Nephron (organoid): ENCODE data around the gene SMYD3.

Experiments used
- H3K27ac Mint-ChIP-seq, 3 experiments: 2 replicates each; pipeline ENCODE4 v1.8.0; 2020; ENCODE audit warnings: mixed read lengths in 3 of 3, mild to moderate bottlenecking in 2 of 3, moderate library complexity in 1 of 3
- H3K27me3 Mint-ChIP-seq: 2 replicates; pipeline ENCODE4 v1.8.0; 2021; ENCODE audit warnings: low read depth, mild to moderate bottlenecking, moderate library complexity, mixed read lengths
- H3K36me3 Mint-ChIP-seq: 2 replicates; pipeline ENCODE4 v1.8.0; 2020; ENCODE audit warnings: low read depth, mixed read lengths
- H3K4me1 Mint-ChIP-seq: 2 replicates; pipeline ENCODE4 v1.8.0; 2020; ENCODE audit warnings: mixed read lengths
- H3K4me3 Mint-ChIP-seq, 3 experiments: 2 replicates each; pipeline ENCODE4 v1.8.0; 2020; ENCODE audit warnings: mild to moderate bottlenecking in 3 of 3, mixed read lengths in 3 of 3, moderate library complexity in 2 of 3
- H3K9me3 Mint-ChIP-seq: 2 replicates; pipeline ENCODE4 v1.8.0; 2020; ENCODE audit warnings: mixed read lengths
- CTCF ChIP-seq, 3 experiments: fragments of 200-600 bp; sonication (generic); IDR thresholded peaks; one replicate each; pipeline ENCODE4 v1.5.0; 2021; ENCODE audit warnings: antibody characterized with exemption in 3 of 3; ENCODE audit not compliant: unreplicated experiment in 3 of 3

The SMYD3 gene

GRCh38 chr1:246293366-246294121 lies 213.5 kb downstream of the SMYD3 start:
- no peak overlapping the region for H3K4me3 Mint-ChIP-seq
- H3K27ac Mint-ChIP-seq = no peak overlapping the region
- no peaks in the 10 kb centered on the region for H3K36me3 Mint-ChIP-seq
- H3K4me1 Mint-ChIP-seq = peaks cover 17% of the 10 kb centered on the region
- TF ChIP-seq CTCF (IDR thresholded peaks at IDR 0.05; ENCODE audit: unreplicated experiment in 3 of 3) = no peak
- no peaks in the 10 kb centered on the region for H3K9me3 Mint-ChIP-seq
- no peaks in the 10 kb centered on the region for H3K27me3 Mint-ChIP-seq

DNA sequence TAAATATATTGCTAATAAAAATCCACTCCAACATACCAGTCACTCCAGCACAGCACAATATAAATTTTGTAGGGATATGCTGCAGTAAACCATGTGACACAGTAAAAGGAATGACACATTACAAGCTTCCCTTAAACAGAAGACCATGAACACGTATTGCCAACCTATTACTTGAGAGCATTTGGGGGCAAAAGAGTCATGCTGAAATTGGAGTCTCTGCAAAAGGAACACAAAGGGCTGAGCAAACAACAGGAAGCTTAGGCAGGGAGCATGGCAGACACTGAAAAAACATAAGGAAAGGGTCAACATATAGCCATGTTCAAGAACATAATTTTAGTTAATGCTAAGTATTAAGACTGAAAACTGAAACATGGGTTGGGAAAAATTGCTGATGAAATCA lies 214.5 kb downstream of the SMYD3 start:
- Mint-ChIP-seq H3K4me3 (no peak overlapping the region), H3K27me3 (no peaks in the 10 kb centered on the region), H3K4me1 (peaks cover 17% of the 10 kb centered on the region), H3K36me3 (no peaks in the 10 kb centered on the region), H3K9me3 (no peaks in the 10 kb centered on the region), H3K27ac (no peak overlapping the region)
- no peak for TF ChIP-seq CTCF (IDR thresholded peaks at IDR 0.05; ENCODE audit: unreplicated experiment in 3 of 3)

DNA sequence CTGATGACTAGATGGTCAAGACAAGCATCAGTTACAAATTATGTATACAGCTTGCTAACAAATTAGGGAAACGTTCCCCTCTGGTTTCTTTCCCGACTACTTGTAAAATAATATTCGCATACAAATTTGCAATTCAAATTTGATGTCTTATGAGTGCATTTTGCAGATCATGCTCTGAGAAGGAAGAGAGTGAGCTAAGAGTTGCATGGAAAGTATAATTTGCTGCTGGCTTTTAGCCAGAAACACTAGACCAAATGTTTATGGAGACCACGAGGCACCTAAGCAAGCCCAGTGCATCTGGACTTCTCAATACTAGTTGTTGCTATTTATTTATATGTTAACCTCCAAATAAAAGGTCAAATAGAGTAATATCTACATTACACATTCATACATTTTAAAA lies 216.0 kb downstream of the SMYD3 start:
- Mint-ChIP-seq H3K4me1 (peaks cover 16% of the 10 kb centered on the region), H3K36me3 (no peaks in the 10 kb centered on the region), H3K9me3 (no peaks in the 10 kb centered on the region), H3K4me3 (no peak overlapping the region), H3K27ac (no peak overlapping the region), H3K27me3 (no peaks in the 10 kb centered on the region)
- TF ChIP-seq CTCF (IDR thresholded peaks at IDR 0.05; ENCODE audit: unreplicated experiment in 3 of 3) = no peak

DNA sequence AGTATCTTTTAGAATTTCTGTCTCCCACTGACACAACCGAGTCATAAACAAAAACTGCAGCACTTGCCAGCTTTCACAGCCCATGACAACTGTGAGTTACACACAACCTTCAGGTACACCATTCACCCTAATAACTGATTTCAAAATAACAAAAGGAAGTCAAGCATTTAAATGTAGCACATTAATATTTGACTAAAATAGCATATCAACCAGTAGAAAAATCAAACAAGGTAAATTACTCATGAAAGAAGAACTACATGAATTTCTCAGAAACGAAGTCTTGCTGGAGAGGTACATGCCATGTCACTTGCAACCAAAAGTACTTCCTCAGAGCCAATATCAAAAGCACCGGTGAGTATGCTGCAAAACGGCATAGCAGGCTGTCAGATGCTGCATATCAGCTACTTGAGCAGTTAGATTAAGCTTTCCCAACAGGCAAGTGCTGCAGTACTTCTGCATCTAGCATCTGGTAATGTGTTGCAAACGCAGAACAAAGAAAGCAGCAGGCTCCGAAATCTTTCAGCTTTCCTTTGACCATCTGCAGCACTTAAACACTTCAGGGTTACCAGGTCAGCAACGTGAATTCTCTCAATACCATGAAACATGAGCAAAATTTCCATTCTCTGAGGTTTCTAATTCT lies 223.2 kb downstream of the SMYD3 start:
- peaks cover 4% of the 10 kb centered on the region for H3K9me3 Mint-ChIP-seq
- H3K36me3 Mint-ChIP-seq = no peaks in the 10 kb centered on the region
- no peak for TF ChIP-seq CTCF (IDR thresholded peaks at IDR 0.05; ENCODE audit: unreplicated experiment in 3 of 3)
- H3K27me3 Mint-ChIP-seq = no peaks in the 10 kb centered on the region
- no peak overlapping the region for H3K27ac Mint-ChIP-seq
- H3K4me3 Mint-ChIP-seq = no peak overlapping the region
- H3K4me1 Mint-ChIP-seq = no peaks in the 10 kb centered on the region

DNA sequence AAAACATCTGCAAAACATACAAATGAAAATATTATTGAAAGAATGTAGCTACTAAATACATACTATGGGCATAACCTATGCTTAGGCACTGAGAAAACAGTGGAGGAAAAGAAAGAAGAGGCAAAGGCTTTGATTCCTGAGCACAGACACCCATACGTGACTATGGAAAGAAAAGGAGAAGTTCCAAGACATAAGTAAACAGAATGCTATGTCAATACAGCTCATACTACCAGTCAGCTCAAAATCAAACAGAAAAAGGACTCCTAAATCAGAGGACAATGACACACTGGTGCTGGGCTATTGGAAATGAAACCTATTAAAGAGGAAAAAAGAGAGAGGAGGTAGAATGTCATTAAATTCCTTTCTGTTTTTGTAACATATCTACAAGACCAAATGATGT lies 225.4 kb downstream of the SMYD3 start:
- Mint-ChIP-seq H3K4me3 (no peak overlapping the region), H3K27me3 (no peaks in the 10 kb centered on the region), H3K27ac (no peak overlapping the region), H3K36me3 (no peaks in the 10 kb centered on the region), H3K9me3 (peaks cover 4% of the 10 kb centered on the region), H3K4me1 (no peaks in the 10 kb centered on the region)
- no peak for TF ChIP-seq CTCF (IDR thresholded peaks at IDR 0.05; ENCODE audit: unreplicated experiment in 3 of 3)

- H3K9me3 Mint-ChIP-seq = peaks cover 4% of the 10 kb centered on the region
- no peak overlapping the region for H3K27ac Mint-ChIP-seq
- H3K36me3 Mint-ChIP-seq = no peaks in the 10 kb centered on the region
- H3K4me1 Mint-ChIP-seq = no peaks in the 10 kb centered on the region
- no peak overlapping the region for H3K4me3 Mint-ChIP-seq
- TF ChIP-seq CTCF (IDR thresholded peaks at IDR 0.05; ENCODE audit: unreplicated experiment in 3 of 3) = no peak
- no peaks in the 10 kb centered on the region for H3K27me3 Mint-ChIP-seq
Measured at GRCh38 chr1:246281195-246281594, 225.9 kb downstream of the SMYD3 start.
